AG09319 (cell line): ENCODE results near the gene MCAM.
A peak's percentile ranks its signal among the peaks of the same experiment; 100 is the strongest.

Source experiments
- DNase-seq: peaks from one replicate; pipeline ENCODE4 v3.0.0-alpha.2; 2010; ENCODE audit warnings: low read depth; ENCODE audit errors: extremely low read depth
- TF ChIP-seq, protein P1 (sequence below): IDR thresholded peaks from 2 replicates; pipeline ENCODE4 v1.5.1; 2011; ENCODE audit warnings: low read depth, mild to moderate bottlenecking, inconsistent platforms, low read length, moderate library complexity

Gene MCAM

DNA sequence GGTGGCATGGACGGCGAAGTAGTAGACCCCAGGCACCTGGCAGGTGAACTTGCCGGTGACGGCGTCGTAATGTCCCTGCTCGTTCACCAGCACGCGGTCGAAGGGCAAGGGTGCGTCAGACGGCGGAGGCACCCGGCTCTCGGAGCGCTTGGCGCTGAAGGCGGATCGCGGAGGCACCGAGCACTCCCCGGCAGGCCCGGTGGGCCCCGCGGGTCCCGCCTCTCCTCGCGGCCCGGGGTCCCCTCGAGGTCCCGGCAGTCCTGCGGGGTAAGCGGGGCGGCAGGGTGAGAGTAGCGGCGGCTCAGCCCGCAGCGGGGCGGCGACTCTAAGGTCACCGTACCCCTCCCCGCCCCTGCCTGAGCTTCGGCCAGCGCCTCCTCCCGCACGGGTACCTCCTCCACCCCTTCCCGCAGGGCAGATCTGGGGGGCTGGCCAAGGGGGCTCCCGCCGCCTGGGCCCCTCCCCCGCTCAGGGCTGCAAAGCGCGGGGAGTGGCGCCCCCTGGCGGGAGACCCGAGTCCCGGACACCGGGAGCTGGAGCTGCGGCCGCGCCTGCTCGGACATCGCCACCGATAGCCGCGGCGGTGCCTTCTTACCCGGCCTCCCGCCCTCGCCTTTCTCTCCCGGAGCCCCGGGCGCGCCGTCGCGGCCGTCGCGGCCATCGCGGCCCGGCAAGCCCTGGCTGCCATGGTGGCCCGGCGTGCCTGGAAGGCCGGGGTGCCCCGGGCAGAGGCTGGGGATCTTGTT lies 22.8 kb upstream of the MCAM start:
- TF ChIP-seq, protein P1, sequence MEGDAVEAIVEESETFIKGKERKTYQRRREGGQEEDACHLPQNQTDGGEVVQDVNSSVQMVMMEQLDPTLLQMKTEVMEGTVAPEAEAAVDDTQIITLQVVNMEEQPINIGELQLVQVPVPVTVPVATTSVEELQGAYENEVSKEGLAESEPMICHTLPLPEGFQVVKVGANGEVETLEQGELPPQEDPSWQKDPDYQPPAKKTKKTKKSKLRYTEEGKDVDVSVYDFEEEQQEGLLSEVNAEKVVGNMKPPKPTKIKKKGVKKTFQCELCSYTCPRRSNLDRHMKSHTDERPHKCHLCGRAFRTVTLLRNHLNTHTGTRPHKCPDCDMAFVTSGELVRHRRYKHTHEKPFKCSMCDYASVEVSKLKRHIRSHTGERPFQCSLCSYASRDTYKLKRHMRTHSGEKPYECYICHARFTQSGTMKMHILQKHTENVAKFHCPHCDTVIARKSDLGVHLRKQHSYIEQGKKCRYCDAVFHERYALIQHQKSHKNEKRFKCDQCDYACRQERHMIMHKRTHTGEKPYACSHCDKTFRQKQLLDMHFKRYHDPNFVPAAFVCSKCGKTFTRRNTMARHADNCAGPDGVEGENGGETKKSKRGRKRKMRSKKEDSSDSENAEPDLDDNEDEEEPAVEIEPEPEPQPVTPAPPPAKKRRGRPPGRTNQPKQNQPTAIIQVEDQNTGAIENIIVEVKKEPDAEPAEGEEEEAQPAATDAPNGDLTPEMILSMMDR, result peak; percentile 69
- DNase-seq, result no peak

DNA sequence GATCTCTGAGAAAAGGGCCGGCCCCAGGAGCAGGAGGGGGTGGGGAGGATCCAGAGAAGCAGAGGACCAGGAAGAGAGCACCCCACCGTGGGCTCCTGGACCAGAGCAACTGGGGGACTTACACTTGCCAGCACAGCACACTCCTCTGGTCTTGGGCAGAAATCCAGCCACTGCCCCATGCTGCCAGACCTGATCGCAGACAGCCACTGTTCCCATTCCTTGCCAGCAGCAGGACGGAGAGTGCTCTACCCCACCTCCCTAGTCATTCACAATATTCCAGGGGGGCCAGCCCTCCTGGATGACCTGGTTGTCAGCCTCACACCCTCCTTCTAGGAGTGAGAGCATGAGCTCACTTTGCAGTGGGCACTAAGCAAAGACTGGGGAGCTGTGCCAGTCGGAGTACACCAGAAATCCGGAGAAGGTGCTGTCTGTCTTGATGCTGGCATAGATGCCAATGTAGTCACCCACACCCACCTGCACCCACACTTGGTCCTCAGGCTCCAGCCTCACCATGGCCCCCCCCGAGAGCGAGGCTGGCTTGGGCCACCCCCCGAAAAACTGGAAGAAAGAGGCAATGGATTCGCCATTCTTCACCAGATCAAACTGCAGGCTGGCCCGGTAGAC lies 22.1 kb upstream of the MCAM start:
- TF ChIP-seq, protein P1, result no peak
- no peak for DNase-seq

DNA sequence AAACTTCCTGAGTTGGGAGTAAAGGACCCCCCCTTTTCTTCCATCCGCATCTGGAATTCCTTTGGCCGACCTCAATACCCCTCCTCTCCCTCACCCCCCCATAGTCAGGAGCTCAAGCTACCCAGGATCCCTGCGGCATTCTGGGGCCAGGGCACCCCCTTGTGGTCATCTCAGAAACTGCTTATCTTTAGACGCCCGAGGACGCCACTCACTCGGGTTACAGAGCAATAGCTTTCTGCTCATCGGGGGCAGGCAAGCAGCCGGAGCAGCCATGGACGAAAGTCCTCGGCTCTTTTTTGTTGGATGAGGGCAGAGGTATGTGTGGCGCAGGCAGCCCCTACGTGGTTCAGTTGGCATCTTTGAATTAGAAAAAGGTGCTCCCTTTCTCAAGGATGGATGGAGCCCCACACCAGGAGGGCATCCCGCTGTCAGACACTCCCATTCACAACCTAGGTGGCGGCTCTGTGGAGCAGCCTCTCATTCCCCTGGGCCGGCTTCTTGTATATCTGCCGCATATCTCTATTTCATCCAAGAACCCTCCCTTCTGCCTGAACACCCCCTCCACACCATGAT lies 21.5 kb upstream of the MCAM start:
- DNase-seq, result no peak
- TF ChIP-seq, protein P1, result peak; percentile 89

DNA sequence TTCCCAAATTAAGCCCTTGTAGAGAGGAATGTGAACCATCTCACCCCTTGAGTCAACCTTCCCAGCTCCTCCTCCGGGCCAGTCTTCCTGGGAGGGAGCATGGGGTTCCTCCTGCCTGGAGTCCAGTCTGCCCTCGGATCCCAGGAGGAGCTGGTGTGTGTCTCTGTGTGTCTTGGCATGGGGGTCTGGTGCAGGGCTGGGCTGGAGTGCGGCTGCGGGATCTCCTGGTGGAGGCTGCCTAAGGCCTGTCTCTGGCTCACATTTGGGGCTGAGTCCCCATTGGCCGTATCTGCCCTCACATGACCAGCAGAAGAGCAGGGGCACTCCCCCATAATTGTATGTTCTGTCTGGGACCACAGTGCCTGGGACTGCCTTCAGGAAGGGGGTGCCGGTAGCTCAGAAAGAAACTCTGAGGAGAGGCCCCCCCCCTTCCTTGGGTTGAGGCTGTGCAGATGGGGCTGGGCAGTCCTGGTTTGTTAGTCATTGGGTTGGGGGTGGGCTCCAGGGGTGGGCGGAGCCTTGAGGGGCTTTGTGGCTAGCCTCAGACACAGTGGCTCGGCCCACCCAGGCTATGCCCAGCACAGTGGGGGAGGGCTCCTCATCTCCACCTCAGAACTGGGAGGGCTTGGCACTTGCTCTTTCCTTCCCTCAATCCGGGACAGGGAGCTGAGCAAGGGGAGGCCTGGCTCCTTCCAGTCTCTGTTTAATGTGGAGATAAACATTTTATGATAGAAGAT lies 20.8 kb upstream of the MCAM start:
- DNase-seq, result no peak
- TF ChIP-seq, protein P1, result no peak

DNA sequence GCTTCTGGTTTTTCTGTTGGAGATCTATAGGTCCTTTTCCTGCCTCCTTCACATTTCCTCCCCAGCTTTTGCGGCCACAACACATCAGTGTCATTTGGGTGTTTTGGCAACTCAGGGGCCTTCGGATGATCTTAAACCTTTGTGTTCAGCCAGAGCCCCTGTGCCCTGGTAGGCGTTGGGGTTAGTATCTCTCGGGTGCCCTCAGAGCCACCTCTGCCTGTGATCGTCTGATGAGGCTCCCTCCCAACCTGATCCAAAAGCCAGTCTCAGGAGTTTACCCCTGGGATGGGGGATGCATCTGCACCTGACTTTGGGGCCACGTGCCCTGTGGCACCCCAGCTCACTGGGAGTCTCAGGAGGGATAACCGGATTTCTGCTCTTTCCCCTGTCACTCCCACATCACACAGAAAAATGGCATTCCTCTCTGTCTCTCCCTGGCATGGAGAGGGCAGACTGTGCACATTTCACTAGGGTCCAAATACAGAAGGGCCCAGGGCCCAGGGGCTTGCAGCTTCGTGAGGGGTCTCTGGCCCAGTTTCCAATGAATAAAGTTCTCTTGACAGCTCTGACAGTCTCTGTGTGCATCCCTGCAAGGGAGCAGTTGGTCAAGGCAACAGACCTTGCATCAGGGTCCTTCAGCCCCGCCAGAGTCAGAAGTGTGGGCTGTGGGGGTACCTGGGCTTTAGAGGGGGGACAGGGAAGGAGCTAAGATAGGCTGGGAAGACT lies 20.0 kb upstream of the MCAM start:
- TF ChIP-seq, protein P1, result no peak

DNA sequence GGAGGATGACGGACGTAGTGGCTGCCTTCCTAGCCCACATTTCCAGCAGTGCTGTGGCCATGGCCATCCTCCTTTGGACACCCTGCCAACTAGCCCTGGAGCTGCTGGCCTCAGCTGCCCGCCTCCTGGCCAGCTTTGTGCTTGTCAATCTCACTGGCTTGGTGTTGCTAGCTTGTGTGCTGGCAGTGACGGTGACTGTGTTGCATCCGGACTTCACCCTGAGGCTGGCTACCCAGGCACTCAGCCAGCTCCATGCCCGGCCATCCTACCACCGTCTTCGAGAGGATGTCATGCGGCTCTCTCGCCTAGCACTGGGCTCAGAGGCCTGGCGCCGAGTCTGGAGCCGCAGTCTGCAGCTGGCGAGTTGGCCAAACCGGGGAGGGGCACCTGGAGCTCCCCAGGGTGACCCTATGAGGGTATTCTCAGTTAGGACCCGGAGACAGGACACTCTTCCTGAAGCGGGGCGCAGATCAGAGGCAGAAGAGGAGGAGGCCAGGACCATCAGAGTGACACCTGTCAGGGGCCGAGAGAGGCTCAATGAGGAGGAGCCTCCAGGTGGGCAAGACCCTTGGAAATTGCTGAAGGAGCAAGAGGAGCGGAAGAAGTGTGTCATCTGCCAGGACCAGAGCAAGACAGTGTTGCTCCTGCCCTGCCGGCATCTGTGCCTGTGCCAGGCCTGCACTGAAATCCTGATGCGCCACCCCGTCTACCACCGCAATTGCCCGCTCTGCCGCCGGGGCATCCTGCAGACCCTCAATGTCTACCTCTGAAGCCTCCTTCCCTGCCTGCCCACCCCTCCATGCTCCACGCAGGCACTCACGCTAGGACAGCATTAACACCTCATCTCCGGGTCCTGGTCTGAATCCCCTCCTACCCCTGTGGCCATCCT lies 19.0 kb upstream of the MCAM start:
- DNase-seq, result no peak
- TF ChIP-seq, protein P1, result no peak

More for the DNA sequence above, 20.0 kb upstream of the MCAM start:
- no peak for DNase-seq
